ENCODE data around the gene SYNPR.

DNA sequence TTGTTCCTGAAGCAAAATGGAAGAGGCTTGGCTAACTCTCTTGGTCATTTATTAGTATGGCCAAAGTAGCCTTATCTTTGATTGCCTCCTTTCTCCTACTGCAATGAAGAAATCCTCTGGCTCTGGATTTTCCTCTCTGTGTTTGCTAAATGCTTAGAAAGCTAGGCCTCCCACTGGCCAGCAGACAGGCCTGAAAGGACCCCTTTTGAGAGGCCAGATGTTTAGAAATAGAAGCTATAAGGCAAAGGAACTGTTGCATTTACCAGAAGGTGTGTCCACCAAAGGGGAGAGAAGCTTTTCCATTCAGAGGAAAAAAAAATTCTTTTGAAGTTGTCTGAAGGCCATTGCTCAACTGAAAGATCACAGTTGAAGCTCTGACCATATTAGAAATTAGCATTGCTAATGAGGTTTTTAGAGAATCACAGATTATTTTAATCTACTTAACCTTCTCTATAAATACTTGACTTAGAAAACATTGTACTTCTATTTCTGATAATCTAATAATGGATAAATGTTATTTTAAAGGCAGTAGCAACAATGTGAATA lies 160.8 kb downstream of the SYNPR start:
- TF ChIP-seq, protein P1, sequence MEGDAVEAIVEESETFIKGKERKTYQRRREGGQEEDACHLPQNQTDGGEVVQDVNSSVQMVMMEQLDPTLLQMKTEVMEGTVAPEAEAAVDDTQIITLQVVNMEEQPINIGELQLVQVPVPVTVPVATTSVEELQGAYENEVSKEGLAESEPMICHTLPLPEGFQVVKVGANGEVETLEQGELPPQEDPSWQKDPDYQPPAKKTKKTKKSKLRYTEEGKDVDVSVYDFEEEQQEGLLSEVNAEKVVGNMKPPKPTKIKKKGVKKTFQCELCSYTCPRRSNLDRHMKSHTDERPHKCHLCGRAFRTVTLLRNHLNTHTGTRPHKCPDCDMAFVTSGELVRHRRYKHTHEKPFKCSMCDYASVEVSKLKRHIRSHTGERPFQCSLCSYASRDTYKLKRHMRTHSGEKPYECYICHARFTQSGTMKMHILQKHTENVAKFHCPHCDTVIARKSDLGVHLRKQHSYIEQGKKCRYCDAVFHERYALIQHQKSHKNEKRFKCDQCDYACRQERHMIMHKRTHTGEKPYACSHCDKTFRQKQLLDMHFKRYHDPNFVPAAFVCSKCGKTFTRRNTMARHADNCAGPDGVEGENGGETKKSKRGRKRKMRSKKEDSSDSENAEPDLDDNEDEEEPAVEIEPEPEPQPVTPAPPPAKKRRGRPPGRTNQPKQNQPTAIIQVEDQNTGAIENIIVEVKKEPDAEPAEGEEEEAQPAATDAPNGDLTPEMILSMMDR (IDR thresholded peaks at IDR 0.05; ENCODE audit: low read depth, low read length), result no peak
- TF ChIP-seq EZH2phosphoT487 (IDR thresholded peaks at IDR 0.05; ENCODE audit: low read depth), result no peak
